SHP77 treated with DMSO at 0.1 percent for 48 hours (cell line): ENCODE results near the gene DCP1B.

Source experiments
- DNase-seq: peaks from one replicate; lab custom pipeline; 2025; lab: John Stamatoyannopoulos, UW

The DCP1B gene

GRCh38 chr12:1919284-1919683 lies 85.0 kb downstream of the DCP1B start:
- no peak for DNase-seq

- no peak for DNase-seq
Observed at GRCh38 chr12:1918884-1919236, 85.4 kb downstream of the DCP1B start.

GRCh38 chr12:1918081-1918883 lies 86.0 kb downstream of the DCP1B start, which contains the start of gene CACNA2D4:
TSS of gene CACNA2D4 (minus strand) at chr12:1918652. CDS start at chr12:1918473, 179 bp downstream.
- no peak for DNase-seq

GRCh38 chr12:1917172-1918070 lies 86.8 kb downstream of the DCP1B start:
- DNase-seq = no peak

DNA sequence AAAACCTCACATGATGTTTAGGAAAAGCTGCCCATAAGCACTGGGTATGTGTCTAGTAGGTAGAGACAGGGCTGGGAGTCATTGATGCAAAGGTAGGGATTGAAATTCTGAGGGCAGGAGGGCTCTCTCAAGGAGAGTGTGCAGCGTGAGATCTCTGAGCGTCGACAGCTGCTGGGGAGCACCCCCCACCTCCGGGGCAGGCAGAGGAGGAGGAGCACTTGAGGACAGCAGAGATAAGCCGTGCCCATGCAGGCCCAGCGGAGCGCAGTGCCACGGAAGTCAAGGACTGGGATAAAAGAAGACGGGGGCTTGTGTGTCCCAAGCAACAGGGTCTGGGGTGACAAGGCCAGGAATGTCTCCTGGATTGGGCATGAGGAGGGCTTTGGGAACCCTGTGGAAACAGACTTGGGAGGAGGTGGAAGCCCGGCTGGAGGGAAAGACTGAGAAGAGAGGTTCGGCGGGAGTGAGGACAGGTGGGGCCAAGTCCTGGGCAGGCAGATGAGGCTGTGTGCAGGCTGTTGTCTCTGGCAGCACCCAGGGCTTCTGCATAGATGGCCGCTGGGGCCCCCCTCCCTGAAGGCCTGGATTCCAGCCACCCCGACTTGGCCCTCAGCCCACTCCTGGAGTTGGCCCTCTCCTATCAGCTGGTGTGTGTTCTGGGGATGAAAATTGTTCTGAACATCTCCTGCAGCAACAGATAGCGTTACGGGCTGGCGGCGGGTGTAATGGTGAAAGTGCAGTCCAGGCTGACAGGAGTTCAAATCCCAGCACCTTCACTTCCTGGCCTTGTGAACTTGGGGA lies 87.7 kb downstream of the DCP1B start:
- no peak for DNase-seq

DNA sequence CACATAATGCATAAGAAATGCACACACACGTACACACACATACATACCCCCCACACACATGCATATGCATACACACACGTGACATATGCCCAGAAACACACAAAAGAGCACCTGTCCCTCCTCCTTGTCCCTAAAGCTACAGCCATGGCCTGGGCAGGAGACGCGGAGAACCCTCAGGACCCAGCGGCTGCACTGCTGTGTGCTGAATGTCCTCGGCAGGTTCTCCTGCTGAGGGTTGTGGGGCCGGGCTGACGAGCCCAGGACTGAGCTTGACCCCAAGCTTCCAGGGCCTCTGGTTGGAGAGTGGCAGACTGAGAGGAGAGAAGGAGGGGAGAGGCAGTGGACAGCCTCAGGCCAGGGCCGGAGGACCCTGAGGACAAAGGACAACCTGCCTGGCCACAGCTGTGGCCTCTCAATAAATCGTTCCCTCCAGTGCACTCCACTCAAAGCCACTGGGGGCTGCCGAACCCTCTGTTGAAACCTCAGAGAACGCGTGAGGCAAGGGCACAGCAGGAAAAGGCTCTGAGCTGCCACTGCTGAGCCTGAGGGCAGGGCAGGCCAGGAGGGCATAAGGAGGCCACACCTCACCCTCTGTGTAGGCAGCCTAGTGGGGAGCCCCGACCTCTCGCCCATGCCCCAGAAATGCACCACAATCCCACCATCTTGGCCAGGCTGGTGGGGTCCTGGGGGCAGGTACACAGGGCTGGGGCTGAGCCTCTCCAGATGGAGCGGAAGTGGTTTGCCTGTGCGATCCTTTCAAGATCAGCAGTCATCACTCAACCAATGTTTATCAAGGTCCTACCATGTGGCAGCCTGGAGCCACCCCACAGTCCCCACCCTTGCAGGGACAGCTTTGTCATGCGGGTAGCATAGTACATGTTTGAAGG lies 88.9 kb downstream of the DCP1B start:
- no peak for DNase-seq

DNA sequence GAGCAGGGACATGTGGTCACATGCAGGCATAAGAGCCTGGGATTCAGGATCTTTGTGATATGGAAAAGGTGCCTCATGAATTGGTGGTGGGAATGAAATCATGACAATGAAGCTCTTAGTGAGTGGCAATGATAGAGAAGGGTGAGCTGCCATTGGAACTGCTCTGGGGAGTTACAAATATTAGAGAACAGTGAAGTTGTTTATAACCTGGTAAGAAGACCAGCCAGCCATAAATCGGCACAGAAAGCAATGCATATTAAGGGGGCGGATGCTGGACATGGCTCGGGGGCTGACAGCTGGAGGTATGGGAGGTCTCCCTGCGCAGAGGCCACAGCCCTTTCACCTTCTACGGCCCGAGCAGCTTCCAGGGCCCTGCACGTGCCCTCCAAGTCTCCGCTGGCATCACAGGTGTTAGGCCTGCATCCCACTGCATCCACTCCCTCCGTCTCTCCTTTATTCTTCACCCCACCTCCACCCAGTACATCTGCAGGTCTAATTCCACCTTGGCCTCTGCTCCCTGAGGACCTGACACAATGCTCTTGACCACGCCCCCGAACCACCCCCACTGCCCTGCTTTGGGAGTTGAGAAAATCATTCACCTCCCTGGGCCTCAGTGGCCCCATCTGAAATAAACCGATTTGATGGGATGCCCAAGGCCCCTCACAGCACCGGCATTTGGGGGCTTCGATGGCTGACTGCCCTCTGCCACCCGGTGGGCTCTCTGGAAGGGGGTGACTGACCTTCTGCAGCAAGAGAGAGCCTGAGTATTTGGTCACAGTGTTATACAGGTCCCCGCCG lies 89.9 kb downstream of the DCP1B start:
- no peak for DNase-seq

- no peak for DNase-seq
Observed at GRCh38 chr12:1913377-1914113, 90.7 kb downstream of the DCP1B start.

DNA sequence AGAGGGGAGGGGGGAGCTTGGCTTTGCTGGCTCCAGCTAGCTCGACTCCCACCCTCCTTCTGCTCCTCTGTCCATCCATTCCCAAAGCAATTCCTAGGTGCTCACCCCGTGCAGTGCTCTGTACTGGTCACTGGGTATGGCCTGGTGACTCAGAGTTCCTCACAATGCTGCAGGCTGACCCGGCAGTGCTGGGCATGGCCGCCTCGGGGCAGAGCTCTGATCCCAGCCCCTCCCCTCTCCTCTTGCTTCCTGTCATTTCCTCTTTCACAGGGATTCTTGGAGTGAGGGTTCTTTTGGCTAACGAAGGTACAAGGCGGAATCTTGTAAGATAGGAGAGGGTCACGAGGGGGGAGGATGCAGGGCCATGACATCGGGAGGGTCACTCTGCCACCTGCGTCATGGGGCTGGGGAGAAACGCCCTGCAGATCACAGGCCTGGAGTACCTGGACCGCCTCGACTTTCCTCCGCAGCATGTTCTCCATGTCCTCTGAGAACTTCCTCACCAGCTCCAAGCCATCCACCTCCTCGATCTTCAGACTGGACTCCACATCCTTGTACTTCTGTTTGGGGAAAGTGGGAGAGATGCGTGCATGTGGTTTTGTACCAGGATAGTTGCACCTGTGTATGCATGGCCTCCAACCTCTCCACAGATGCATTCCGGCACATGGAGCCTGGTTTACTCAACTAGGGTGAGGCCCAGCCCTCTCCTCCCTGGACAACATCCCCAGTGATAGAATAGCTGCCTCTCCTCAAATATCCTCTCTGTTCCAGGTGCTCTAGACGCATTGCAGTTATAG lies 91.5 kb downstream of the DCP1B start:
- DNase-seq = no peak

DNA sequence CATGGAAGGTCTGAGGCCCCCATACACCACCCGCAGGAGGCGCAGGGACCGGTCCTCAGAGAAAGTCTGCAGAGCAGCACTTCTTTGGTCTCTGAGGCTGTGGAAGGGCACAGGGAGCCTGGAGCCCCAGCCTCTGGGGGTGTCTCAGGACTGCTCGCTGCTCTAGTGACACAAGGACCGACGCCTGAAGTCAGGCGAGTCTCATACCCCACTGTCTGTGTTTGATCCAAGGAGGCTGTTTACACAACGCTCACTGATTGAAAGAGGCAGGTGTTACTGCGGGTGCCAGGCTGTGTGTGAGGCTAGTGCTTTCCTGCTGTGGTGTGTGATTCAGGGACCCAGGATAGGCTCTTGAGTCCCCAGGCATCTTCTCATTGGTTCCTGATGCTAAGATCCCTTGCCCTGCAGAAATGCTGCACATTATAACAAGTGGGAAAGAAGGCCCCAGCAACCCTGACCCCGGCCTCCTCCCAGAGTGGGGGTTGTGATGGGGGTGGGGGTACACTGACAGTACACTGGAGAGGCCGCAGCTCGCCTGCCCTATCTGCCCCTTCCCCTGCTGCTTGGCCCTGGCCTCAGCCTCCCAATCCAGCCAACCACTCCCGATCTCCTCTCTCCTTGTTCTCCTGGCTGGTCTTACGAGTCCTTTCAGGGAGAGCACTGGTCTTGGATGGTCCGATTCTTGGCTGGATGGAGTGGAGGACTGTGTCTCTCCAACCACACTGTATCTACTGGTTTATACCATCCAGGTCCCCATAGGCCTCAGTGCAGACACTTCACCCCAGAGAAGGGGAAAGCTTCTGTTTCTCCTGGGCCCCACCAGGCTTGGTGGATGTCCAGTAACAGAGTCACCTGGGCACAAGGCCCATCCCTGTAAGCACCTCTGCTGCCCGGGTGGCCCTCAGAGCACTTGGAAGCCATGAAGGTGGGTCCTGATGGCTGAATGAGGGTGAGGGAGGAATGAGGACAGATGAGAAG lies 92.4 kb downstream of the DCP1B start:
- peak; percentile 38 for DNase-seq

GRCh38 chr12:1910468-1910867 lies 93.8 kb downstream of the DCP1B start:
- no peak for DNase-seq

- DNase-seq = no peak
Observed at GRCh38 chr12:1908758-1909157, 95.5 kb downstream of the DCP1B start.

- DNase-seq = no peak
Observed at GRCh38 chr12:1907652-1908611, 96.3 kb downstream of the DCP1B start.

DNA sequence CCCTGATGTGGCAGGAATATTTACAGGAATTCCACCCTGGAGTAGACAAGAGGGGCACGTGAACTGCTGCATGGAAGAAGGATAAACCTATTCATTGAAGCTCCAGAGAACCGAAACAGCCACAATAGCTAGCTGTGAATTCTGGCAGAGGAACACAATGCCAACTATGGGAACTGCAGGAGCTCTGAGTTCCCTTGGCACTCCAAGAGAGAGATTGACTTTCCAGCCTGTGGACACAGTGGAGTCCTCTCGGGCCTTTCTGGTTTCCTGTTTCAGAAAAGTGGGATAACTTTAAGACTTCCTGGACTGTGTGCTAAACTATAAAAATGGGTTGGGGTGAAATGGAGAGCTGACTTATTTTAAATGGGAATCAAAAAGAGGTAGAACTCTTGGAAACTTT lies 97.7 kb downstream of the DCP1B start:
- no peak for DNase-seq

DNA sequence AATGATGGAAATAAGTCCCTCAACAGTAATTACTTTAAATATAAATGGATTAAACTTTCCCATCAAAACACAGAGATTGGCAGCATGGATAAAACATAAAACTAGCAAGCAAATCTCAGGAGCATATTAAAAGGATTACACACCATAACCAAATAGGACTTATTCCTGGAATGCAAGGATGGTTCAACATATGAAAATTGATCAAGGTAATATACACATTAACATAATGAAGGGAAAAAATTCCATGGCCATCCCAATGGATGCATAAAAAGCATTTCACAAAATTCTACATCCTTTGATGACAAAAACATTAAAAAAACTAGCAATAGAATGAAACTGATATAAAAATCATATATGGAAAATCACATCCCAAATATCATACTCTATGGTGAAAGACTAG lies 99.4 kb downstream of the DCP1B start:
- DNase-seq = no peak

DNA sequence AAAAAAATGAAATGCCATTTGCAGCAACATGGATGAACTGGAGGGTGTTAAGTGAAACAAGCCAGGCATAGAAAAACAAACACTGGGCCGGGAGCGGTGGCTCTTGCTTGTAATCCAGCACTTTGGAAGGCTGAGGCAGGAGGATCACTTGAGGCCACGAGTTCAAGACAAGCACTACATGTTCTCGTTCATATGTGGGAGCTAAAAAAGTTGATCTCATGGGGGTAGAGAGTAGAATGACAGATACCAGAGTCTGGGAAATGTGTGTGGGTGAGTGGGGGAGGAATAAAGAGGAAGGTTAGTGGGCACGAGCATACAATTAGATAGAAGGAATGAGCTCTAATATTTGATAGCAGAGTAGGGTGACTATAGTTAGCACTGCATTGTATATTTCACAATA lies 107.3 kb downstream of the DCP1B start:
- no peak for DNase-seq
